Cardiac fibroblast (primary cell): ENCODE measurements around the gene KIRREL1.
A peak's percentile ranks its signal among the peaks of the same experiment; 100 is the strongest.

Experiments used
- DNase-seq, 2 donors: peaks; one replicate each; pipeline versions ENCODE4 v3.0.0 to v3.0.0-alpha.2; 2010; ENCODE audit warnings: low read depth in 2 of 2
- H3K4me3 ChIP-seq, 2 donors: replicated peaks in 1 of 2; 1 replicate in 1 of 2; 2 replicates in 1 of 2; pipeline ENCODE4 v1.5.1; 2011; ENCODE audit warnings: low read depth in 2 of 2, low read length in 2 of 2, mild to moderate bottlenecking in 2 of 2, moderate library complexity in 1 of 2
- TF ChIP-seq, protein P1 (sequence below): IDR thresholded peaks from one replicate; pipeline ENCODE4 v1.5.1; 2011; ENCODE audit warnings: low read depth, mild to moderate bottlenecking, low read length, inconsistent platforms

Gene KIRREL1

DNA sequence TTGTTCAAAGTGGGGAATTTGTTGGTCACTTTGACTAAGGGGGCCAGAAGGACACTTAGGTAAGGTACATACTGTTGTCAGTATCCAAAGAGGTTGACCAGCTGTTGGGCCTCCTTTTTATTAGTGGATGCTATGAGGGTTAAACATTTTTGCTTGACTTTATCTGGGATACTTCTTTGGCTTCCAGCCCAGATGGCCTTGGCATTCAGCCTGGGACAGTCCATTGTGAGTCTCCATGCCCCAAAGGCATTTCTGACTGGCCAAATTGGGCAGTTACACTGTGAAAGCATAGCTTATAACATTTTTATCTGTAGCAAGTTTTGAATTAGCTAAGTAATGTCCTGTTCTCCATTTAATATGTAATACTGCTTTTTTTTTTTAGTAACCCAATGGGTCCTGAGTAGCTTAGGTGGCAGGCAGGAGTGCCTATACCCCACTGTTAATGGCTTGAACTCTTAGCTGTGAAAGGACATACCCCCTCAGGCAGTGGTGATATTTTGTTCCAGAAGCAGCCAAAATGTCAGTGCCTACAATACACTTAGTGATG is 151.8 kb downstream of the KIRREL1 start:
- TF ChIP-seq, protein P1, sequence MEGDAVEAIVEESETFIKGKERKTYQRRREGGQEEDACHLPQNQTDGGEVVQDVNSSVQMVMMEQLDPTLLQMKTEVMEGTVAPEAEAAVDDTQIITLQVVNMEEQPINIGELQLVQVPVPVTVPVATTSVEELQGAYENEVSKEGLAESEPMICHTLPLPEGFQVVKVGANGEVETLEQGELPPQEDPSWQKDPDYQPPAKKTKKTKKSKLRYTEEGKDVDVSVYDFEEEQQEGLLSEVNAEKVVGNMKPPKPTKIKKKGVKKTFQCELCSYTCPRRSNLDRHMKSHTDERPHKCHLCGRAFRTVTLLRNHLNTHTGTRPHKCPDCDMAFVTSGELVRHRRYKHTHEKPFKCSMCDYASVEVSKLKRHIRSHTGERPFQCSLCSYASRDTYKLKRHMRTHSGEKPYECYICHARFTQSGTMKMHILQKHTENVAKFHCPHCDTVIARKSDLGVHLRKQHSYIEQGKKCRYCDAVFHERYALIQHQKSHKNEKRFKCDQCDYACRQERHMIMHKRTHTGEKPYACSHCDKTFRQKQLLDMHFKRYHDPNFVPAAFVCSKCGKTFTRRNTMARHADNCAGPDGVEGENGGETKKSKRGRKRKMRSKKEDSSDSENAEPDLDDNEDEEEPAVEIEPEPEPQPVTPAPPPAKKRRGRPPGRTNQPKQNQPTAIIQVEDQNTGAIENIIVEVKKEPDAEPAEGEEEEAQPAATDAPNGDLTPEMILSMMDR: no peak
- no peak overlapping the region for H3K4me3 ChIP-seq
- peak; percentile 66 to 95 for DNase-seq

DNA sequence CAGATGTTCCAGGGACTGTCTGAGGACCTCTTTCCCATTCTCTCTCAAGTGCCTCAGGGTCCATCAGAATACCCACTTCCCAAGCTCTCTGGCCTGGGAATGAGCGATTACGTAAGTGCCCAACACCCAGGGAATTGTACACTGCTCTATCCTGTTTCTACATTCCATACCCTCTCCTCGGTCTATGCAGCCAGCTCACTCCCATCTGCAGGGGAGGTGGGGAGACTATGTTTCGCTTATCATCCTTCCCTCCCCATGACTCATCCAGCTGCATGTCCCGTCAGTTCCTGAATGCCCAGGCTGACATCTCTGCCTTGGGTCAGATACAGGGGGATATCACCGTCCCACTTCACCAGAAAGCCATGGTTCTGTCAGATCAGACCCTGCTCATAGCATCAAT is 152.7 kb downstream of the KIRREL1 start:
- TF ChIP-seq, protein P1: no peak
- H3K4me3 ChIP-seq: no peak overlapping the region
- peak; percentile 63 to 91 for DNase-seq

- DNase-seq: peak in 1 of 2 donors; percentile 27
- TF ChIP-seq, protein P1: no peak
- no peak overlapping the region for H3K4me3 ChIP-seq
Observed at GRCh38 chr1:158146739-158147138, 153.3 kb downstream of the KIRREL1 start.

DNA sequence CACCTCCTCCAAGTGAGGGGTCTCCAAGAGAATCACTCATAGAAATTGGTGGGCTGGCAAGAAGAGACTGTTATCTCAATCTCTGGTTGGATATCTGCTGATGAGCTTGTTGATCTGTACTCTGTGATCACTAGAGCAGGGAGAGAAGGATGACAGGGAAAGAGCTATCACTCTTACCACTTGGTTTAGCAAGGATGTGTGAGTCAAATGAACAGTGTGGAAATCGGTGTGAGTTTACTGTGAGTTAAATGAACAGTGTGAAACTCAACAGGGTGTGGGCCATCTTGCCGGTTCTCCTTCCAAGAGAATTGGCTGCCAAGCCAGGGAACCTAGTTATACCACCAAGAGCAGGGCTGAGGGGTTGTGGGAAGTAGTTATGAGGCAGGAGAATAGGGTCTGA is 154.0 kb downstream of the KIRREL1 start:
- DNase-seq: no peak
- TF ChIP-seq, protein P1: no peak
- H3K4me3 ChIP-seq: no peak overlapping the region

GRCh38 chr1:158147869-158148268 is 154.4 kb downstream of the KIRREL1 start:
- H3K4me3 ChIP-seq: no peak overlapping the region
- no peak for DNase-seq
- TF ChIP-seq, protein P1: no peak

DNA sequence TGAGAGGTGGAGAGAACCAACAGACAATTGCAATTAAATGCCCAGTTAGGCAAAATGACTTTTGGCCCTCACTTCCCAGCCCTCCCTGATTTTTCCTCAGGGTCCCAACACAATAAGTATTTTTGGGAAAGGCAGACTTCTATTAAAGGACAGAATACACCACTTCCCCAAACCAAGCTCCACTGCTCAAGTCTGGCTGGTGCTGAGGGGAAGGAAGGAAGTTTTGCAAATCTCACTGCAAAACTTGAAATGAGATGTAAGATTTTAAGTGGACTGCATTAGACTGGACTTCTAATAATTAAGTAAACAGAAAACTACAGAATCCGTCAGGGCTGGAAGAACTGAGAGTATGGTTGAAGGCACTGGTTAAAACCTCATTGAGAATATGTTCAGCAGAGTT is 155.0 kb downstream of the KIRREL1 start:
- no peak overlapping the region for H3K4me3 ChIP-seq
- no peak for DNase-seq
- TF ChIP-seq, protein P1: no peak

- H3K4me3 ChIP-seq: peak overlapping the region; percentile 16 to 45
Observed at GRCh38 chr1:158149175-158149574, 155.7 kb downstream of the KIRREL1 start.

More at GRCh38 chr1:158149175-158149574, 155.7 kb downstream of the KIRREL1 start:
- TF ChIP-seq, protein P1: no peak
- DNase-seq: peak in 1 of 2 donors; percentile 18
